GM18519 (cell line): ENCODE data around the gene SLC45A3.
"Not testable (repeated sequence)": the region's sequence is repeated elsewhere in the genome, so short reads cannot be mapped to it uniquely, and the experiment has no call there.

Source experiments
- ATAC-seq: cut with Tn5 transposase; IDR thresholded peaks from one replicate; pipeline ENCODE4 v1.9.1; 2021; ENCODE audit warnings: mild to moderate bottlenecking, moderate library complexity; ENCODE audit not compliant: unreplicated experiment, low FRiP score

The SLC45A3 gene

GRCh38 chr1:205680073-205680851 is at the start of gene SLC45A3:
Gene SLC45A3 (minus strand): TSS chr1:205680509. CDS start chr1:205664656, 15,853 bp downstream.
- ATAC-seq, result no peak

- ATAC-seq, result no peak
These were observed 46.4 kb upstream of the SLC45A3 start for GRCh38 chr1:205726619-205727125.

GRCh38 chr1:205725514-205725913 is 45.2 kb upstream of the SLC45A3 start:
- ATAC-seq, result no peak

GRCh38 chr1:205720740-205721139 is 40.4 kb upstream of the SLC45A3 start:
- ATAC-seq, result not testable (repeated sequence)

- ATAC-seq, result no peak
These were observed 39.5 kb upstream of the SLC45A3 start for GRCh38 chr1:205719762-205720161.

- no peak for ATAC-seq
These were observed 38.7 kb upstream of the SLC45A3 start for GRCh38 chr1:205719015-205719414.

- ATAC-seq, result no peak
These were observed 36.2 kb upstream of the SLC45A3 start for GRCh38 chr1:205716371-205717132.

GRCh38 chr1:205715628-205716027 is 35.3 kb upstream of the SLC45A3 start:
- no peak for ATAC-seq

- no peak for ATAC-seq
These were observed 34.6 kb upstream of the SLC45A3 start for GRCh38 chr1:205714906-205715246.

- no peak for ATAC-seq
These were observed 34.0 kb upstream of the SLC45A3 start for GRCh38 chr1:205714190-205714905.

GRCh38 chr1:205711105-205712048 is 31.1 kb upstream of the SLC45A3 start:
- peak; percentile 44 for ATAC-seq

GRCh38 chr1:205710201-205711062 is 30.1 kb upstream of the SLC45A3 start:
- ATAC-seq, result no peak

GRCh38 chr1:205709640-205710039 is 29.3 kb upstream of the SLC45A3 start:
- no peak for ATAC-seq

GRCh38 chr1:205709059-205709398 is 28.7 kb upstream of the SLC45A3 start:
- no peak for ATAC-seq

- ATAC-seq, result no peak
These were observed 26.5 kb upstream of the SLC45A3 start for GRCh38 chr1:205706601-205707502.

GRCh38 chr1:205704903-205705302 is 24.6 kb upstream of the SLC45A3 start:
- no peak for ATAC-seq

- no peak for ATAC-seq
These were observed 22.8 kb upstream of the SLC45A3 start for GRCh38 chr1:205703072-205703471.

- no peak for ATAC-seq
These were observed 21.6 kb upstream of the SLC45A3 start for GRCh38 chr1:205701891-205702290.
